ENCODE results near the gene PIGL. TPM values are rescaled to one million over a fixed set of nuclear protein-coding genes. Genes with fewer than 3 reads are reported as not detected.

The PIGL gene
- total RNA-seq, 1 experiment from 2014 or later = 44.1 TPM

- TF ChIP-seq ZNF281 (CRISPR knock-in tag; IDR thresholded peaks at IDR 0.05) = no peak
- TF ChIP-seq ATF6 (CRISPR knock-in tag; IDR thresholded peaks at IDR 0.05) = no peak
- TF ChIP-seq STAT6 (CRISPR knock-in tag; conservative IDR thresholded peaks at IDR 0.05; ENCODE audit: low read depth) = no peak
- no peak for TF ChIP-seq E2F1 (CRISPR knock-in tag; IDR thresholded peaks at IDR 0.05)
- TF ChIP-seq E2F4 (CRISPR knock-in tag; IDR thresholded peaks at IDR 0.05; ENCODE audit: borderline replicate concordance, low read depth) = no peak
- no peak for TF ChIP-seq CBFB (CRISPR knock-in tag; IDR thresholded peaks at IDR 0.05; ENCODE audit: low read depth)
- no peak for TF ChIP-seq MLX (CRISPR knock-in tag; IDR thresholded peaks at IDR 0.05)
- no peak for TF ChIP-seq ZNF512 (CRISPR knock-in tag; IDR thresholded peaks at IDR 0.05; ENCODE audit: borderline replicate concordance)
- no peak for TF ChIP-seq ZNF121 (CRISPR knock-in tag; IDR thresholded peaks at IDR 0.05)
- no peak for TF ChIP-seq ZBTB43 (CRISPR knock-in tag; IDR thresholded peaks at IDR 0.05)
- no peak for TF ChIP-seq PRDM15 (CRISPR knock-in tag; IDR thresholded peaks at IDR 0.05)
- no peak for TF ChIP-seq PREB (CRISPR knock-in tag; IDR thresholded peaks at IDR 0.05; ENCODE audit: borderline replicate concordance)
These were observed 26.4 kb downstream of the PIGL start (continued) for GRCh38 chr17:16243385-16243784.

Data from WTC11 (cell line).